Keratinocyte (primary cell): ENCODE results near the gene PTPRT.

Experiments
- CTCF ChIP-seq, 3 experiments: IDR thresholded peaks in 1 of 3; conservative IDR thresholded peaks in 1 of 3; optimal IDR thresholded peaks in 1 of 3; 2 replicates in 2 of 3; 3 replicates in 1 of 3; pipeline versions ENCODE3 to v1.5.1; 2011; ENCODE audit warnings: low read length in 3 of 3, mild to moderate bottlenecking in 3 of 3, moderate library complexity in 2 of 3, control low read depth in 1 of 3, inconsistent platforms in 1 of 3; ENCODE audit not compliant: insufficient read depth in 2 of 3; ENCODE audit errors: extremely low read depth in 1 of 3
- EZH2 ChIP-seq: IDR thresholded peaks from one replicate; pipeline ENCODE4 v1.6.1; 2012; ENCODE audit warnings: inconsistent platforms, mild to moderate bottlenecking, low read length, moderate library complexity

GRCh38 chr20:43015566-43015965, 174.1 kb downstream of the PTPRT start:
- TF ChIP-seq CTCF (optimal IDR thresholded peaks at IDR 0.05 in 1 of 3, IDR thresholded peaks at IDR 0.05 in 1 of 3, conservative IDR thresholded peaks at IDR 0.05 in 1 of 3; ENCODE audit: extremely low read depth in 1 of 3, insufficient read depth in 2 of 3, low read length in 3 of 3) (no peak), EZH2 (no peak)
